GM18507 (cell line): Measurements from ENCODE around the gene P4HA2.

ENCODE experiments used
- DNase-seq: peaks from one replicate; pipeline ENCODE4 v3.0.0; 2011; ENCODE audit warnings: low read depth; ENCODE audit not compliant: insufficient read length; ENCODE audit errors: extremely low spot score
- FAIRE-seq: peaks from 2 replicates; lab custom pipeline; 2011; peaks lifted over from hg19 to GRCh38; lab: Jason Lieb, UNC

P4HA2 gene

GRCh38 chr5:132207778-132208177 lies 19.9 kb downstream of the P4HA2 start:
- no peak for DNase-seq
- FAIRE-seq = no peak

DNA sequence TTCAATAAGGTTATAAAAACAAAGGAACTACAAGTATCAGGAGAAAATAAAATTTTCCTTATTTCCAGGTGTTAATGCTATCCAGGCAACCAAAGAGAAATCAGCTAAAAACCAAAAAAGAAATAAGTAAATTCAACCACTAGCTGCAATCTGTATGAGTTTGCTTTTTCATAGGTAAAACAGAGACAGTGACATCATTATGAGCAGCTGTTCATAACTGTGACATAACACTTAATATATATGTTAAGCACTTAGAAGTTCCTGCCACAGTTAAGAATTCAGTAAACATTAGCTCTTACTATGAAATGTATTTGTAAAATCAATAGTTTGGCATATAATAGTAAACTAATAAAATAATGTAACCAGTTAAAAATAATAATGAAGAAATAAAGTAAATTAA lies 20.9 kb downstream of the P4HA2 start:
- FAIRE-seq (no peak), DNase-seq (no peak)

DNA sequence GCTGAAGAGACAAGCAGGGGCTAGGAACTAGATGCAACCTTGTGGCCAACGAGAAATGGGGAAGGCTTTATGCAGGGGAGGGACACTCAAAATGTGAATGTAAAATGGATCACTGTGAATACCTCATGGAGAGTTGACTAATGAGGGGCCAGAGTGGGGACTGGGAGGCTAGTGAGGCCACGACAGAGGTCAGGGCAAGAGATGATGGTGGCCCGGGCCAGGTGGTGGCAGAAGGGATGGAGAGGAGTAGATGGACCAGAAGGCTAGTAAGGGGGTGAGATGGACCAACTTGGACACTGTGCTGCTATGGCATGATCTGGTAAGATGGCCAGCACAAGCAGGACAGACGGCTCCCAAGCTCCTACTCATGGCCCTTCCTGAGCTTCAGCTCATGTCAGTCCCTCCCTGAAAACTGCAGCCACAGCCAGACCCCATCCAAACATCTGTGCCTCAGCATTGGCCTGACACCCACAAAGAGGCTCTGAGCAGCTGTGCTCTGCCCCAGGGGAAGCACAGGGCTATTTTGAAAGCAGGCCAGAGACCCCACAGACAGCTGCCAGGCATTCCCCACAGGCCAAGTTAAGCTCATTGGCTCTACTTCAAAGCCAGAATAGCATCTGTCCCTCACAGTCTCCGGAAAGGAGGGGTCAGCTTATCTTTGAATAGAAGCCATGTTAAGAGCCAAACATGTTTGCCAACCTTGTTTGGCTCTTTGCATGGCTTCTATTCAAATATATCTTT lies 22.1 kb downstream of the P4HA2 start:
- FAIRE-seq = no peak

DNA sequence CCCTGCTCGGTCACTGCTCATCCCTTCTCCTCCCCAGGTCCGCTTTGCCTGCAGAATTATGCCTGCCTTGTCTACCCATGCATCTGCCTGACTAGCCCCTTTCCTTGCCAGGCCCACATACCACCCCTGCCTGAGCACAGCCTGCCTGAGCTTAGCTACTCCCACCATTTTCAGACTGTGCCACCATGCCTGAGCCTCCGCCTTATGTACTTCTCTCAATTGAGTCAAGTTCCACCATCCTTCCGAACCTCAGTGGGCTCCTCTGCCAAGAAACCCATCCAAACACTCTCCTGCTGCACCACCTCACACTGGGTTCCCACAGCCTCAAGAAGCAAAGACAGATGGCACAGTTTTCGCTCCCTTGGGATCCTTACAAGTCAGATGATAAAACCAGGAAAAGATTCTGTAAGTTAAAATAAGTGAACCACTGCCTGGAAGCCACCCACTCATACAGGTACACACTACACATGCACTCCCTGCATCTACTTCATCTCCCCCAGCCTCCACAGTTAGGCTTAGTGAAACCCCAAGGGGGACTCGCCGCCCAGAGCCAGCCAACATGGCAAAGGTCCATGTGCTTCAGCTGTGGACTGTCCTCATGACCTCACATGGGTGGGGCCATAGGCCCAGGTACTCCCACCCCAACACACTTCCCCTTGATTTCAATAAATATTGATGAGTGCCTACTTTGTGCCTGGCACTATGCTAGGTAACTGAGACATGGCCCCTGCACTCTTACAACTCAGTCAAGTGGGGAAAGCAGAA lies 23.1 kb downstream of the P4HA2 start:
- no peak for DNase-seq
- FAIRE-seq = no peak

More for the DNA sequence above, 22.1 kb downstream of the P4HA2 start:
- DNase-seq = no peak

GRCh38 chr5:132203916-132204315 lies 23.7 kb downstream of the P4HA2 start:
- DNase-seq = no peak
- FAIRE-seq = no peak

- DNase-seq (no peak), FAIRE-seq (no peak)
These were observed 24.2 kb downstream of the P4HA2 start for GRCh38 chr5:132203464-132203818.

DNA sequence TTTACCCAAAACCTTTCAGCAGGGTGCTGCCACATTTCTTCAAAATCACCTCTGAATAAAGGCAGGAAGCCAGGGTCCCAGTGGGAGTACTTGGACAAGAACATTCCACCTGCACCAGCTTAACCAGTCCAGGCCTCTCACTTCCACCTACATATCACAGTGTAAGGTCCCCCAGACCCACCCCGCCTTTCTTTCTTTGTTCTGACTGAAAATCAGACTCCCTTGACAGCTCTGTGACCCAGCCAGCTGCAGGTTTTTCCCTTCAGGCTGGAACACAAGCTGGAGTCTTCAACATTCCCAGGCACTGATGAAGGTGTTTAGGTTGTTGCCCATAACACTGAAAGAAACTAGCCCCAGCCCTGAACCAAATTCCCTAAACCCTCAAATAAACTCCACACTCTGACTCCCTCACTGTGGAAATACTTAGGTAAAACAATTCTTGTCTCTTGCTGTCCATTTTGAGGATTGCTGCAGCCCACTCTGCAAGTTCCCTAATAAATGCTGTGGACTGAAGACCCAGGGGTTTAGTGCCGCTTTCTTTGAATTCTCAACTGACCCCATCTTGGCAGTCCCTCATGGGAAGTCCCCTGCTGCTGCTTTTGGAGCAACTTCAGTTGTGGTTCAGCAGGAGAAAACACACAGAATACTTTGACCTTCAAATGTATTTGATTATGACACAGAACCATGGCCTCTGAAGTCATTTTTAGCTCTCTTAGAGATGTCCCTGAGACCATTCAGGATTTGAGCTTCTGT lies 24.8 kb downstream of the P4HA2 start:
- DNase-seq (no peak), FAIRE-seq (no peak)

DNA sequence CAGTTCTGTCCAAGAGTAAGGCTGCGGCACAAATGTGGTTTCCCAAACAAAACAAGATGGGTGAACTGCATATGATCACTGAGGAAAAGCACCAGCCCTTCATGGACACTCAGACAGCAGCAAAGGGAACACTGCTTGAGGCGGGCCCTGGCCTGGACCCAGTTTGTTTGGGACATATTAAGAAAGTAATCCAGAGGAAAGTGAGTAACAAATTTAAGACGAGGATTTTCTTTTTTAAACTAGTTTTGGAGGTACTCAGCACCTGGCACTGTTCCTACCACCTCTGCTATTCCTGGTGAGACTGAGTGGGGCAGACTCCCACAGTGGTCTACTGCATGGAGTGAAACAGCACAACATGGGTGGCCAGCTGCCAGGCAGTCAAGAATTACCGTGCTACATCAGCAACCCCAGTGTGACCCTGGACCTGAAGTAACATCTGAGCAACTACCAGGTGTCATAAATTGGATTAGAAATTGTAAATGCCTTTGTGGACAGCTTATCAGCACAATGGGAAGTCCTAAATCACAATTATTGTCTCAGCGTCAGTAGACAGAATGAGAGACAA lies 28.5 kb downstream of the P4HA2 start:
- DNase-seq (no peak), FAIRE-seq (no peak)

DNA sequence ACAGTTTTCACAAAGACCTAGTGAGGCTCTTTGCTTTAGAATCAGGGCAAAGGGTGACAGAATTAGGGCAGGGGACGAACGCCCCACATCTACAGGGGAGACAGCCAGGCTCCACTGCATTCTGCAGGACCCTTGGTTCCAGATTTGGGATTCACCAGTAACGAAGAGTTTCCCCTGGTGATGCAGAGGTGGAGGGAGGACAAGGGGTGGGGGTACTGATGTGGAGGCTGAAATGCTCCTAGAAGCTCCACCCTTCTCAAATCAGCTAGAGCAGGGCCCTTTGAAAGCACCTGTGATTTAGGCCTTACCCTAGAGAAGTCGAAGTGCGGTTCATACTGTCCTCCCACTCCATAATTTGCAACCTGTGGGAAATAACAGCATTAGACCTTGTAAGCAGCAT lies 29.1 kb downstream of the P4HA2 start:
- DNase-seq (no peak), FAIRE-seq (no peak)

GRCh38 chr5:132195727-132196126 lies 31.9 kb downstream of the P4HA2 start:
- DNase-seq (no peak), FAIRE-seq (no peak)

GRCh38 chr5:132193165-132193694 lies 34.4 kb downstream of the P4HA2 start:
- FAIRE-seq (no peak), DNase-seq (no peak)

DNA sequence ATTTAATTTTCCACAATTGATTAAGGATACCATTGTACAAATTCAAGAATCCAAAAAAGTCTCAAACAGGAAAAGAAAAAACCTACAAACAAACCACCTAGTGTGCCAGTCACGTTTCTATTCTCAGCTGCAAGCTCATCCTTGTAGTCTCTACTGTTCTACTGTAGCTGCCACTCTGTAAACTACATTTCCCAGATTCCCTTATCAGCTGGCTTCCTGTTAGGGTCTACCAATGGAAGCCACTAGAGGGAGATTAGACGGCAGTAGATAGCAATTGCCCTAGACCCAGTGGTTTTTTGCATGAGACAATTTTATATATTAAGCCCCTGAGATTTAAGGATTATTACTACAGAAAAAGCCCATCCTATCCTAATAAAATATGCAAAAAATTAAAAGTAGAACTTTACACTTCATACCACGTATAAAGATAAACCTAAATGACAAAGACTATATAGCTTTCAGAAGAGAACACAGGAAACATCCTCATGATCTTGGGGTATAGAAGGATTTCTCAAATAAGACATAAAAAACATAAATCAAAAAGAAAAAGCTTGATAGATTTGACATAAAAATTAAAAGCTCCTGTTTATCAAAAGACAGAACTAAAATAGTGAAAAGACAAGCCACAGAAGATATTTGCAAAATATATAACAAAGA lies 37.4 kb downstream of the P4HA2 start:
- peak; percentile 70 for FAIRE-seq

DNA sequence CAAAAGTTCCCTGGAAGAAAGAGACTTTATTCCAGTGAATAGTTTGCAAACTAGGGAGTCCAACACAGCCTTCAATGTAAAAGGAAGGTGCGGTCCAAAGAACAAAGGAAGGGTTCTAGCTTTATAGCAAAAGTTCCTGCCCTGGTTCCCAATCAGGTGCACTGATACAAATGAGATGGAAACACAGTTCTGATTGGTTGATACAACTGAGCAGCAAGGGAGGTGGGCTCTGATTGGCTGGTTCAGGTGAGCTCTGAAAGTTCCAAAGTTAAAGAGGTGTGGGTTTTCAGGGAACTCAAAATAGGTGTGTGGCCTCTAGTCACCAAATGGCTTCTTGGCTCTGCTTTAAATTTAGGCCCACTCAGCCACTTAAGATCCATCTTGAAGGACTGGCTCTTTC lies 43.1 kb downstream of the P4HA2 start:
- FAIRE-seq = no peak

More for the DNA sequence above, 37.4 kb downstream of the P4HA2 start:
- DNase-seq = peak; percentile 26

GRCh38 chr5:132183723-132184122 lies 43.9 kb downstream of the P4HA2 start:
- FAIRE-seq (no peak), DNase-seq (no peak)

More for the DNA sequence above, 43.1 kb downstream of the P4HA2 start:
- DNase-seq = no peak

GRCh38 chr5:132182359-132183040 lies 45.2 kb downstream of the P4HA2 start:
- FAIRE-seq = no peak
- DNase-seq = no peak

DNA sequence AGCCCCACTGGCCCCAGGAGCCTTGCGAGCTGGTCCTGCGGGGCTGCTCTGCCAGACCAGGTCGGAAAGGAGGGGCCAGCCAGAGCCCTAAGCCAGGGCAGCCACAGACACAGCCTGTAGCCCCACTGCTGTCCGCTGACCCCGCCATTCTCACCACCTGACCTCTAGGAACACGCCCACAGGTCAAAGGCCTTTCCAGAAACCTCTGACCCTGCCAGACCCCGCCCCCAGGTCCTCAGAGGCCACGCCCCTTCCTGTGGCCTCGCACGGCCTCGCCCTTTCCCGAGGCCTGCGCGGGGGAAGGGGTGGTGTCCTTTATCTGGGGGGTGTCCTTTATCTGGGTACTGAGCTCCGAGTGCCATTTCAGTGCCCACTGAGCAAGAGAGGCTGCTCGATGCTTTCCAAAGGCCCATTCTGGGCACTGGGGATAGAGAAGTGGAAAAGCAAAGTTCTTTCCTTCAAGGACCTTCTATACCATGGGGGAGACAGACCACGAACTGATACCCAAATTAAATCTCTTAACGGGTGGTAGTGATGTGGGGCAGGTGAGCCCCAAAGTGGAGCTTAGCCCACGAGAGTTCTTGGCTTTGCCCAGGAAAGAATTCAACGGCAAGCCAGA lies 46.5 kb downstream of the P4HA2 start:
- no peak for FAIRE-seq
- DNase-seq = no peak

GRCh38 chr5:132180134-132180745 lies 47.4 kb downstream of the P4HA2 start:
- DNase-seq = peak; percentile 23
- no peak for FAIRE-seq

DNA sequence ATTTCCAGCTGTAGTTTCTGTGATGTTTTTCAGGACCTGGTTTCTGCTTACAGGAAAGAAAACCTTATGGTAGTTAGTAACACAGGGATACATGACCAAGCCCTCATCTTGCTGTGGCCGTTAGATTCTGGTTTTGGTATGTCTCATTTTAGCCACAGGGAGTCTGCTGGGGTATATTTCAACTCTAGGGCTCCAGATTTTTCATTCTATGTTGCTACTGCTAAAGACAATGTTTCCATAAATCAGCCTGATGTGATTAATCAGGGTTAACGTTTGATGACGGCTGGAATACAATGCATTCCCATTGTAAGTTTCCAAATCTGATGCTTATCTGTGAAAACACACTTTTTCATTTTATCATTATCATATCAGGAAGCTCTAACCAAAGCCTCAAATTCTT lies 48.2 kb downstream of the P4HA2 start:
- no peak for DNase-seq
- FAIRE-seq = no peak
